ENCODE data around the gene SMYD3.
"Not testable (repeated sequence)": the region's sequence is repeated elsewhere in the genome, so short reads cannot be mapped to it uniquely, and the experiment has no call there.

SMYD3 gene

GRCh38 chr1:245957427-245957826, 549.7 kb downstream of the SMYD3 start:
- no peak for DNase-seq (ENCODE audit: low read depth in 2 of 2)

DNA sequence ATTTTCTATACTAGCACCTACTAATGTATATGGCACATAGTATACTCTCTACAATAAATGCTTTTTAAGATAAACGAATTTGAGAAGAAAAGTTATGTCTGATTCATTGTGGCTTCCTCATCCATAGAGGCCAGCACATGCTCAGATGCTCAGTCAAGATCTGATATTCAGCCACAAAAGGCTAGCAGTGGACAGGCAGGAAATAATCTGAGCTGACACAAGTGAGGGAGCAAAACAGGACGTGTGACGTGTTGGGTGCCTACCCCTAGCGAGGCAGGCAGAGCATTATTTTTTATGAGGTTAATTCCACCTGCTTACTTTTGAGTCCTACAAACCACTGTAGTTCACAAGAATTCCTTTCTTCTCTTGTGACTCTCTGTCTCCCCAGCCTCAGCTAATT, 550.9 kb downstream of the SMYD3 start:
- DNase-seq (ENCODE audit: low read depth in 2 of 2): peak in 1 of 2 donors; percentile 2

- DNase-seq (ENCODE audit: low read depth in 2 of 2): no peak
Observed at GRCh38 chr1:245953876-245954660, 553.0 kb downstream of the SMYD3 start.

DNA sequence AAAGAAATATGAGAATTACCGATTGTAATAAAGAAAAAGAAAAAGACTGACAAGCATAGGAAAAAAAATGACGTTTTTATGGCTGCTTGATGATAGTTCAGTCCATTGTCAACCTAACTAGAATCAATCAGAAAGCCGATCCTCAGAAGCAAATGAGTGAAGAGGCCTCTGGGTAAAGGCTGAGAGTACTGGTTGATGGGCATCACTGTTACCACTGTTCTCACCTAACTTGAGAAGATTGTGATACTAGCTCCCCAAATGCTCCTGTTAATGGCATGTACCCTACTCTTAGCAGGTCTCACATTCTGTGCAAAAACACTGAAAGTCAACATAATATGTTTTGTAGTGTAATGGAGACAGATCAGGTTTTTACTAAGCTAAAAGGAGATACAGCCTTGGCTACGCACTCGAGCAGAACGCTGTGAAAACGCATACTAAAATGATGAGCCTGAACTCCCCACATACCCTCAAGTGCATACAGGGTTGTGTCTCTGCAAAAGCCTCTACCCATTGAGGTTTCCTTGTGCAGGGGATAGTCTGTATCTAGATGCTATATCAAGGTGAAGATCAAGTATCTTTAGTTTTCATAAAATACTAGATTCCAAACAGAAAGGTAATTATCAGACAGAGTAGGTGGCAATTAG, 554.6 kb downstream of the SMYD3 start:
- no peak for DNase-seq (ENCODE audit: low read depth in 2 of 2)

GRCh38 chr1:245948786-245949185, 558.3 kb downstream of the SMYD3 start:
- DNase-seq (ENCODE audit: low read depth in 2 of 2): no peak

DNA sequence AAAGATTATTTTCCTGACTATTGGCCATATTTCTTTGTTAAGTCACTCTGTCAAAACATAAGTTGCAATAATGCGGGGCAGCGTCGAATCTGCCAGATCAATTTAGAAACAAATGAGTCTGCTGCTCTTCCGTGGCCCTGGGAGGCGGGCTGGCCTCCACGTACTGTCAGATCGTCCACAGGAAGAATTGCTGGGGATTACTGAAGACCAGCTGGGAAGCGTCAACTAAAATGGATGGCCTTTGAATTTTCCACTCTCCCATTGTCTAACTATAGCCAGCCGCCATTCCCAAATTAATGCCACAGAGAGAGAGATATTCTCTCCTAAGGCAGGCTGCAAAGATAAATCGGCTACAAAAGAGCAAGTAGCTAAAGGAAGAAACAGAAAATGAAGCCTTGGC, 560.2 kb downstream of the SMYD3 start:
- no peak for DNase-seq (ENCODE audit: low read depth in 2 of 2)

DNA sequence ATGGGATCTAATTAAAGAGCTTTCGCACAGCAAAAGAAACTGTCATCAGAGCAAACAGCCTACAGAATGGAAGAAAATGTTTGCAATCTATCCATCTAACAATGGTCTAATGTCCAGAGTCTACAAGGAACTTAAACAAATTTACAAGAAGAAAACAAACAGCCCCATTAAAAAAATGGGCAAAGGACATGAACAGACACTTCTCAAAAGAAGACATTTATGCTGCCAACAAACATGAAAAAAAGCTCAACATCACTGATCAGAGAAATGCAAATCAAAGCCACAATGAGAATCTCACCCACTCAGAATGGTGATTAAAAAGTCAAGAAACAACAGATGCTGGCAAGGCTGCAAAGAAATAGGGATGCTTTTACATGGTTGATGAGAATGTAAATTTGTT, 561.9 kb downstream of the SMYD3 start:
- not testable (repeated sequence) for DNase-seq (ENCODE audit: low read depth in 2 of 2)

DNA sequence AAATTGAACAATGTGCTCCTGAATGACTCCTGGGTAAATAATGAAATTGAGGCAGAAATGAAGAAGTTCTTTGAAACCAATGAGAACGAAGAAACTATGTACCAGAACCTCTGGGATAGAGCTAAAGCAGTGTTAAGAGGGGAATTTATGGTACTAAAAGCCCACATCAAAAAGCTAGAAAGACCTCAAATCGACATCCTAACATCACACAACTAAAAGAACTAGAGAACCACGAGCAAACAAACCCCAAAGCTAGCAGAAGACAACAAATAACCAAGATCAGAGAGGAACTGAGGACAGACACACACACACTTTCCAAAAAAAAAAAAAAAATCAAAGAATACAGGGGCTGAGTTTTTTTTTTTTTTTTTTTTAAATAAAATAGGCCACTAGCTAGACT, 564.2 kb downstream of the SMYD3 start:
- no peak for DNase-seq (ENCODE audit: low read depth in 2 of 2)

DNA sequence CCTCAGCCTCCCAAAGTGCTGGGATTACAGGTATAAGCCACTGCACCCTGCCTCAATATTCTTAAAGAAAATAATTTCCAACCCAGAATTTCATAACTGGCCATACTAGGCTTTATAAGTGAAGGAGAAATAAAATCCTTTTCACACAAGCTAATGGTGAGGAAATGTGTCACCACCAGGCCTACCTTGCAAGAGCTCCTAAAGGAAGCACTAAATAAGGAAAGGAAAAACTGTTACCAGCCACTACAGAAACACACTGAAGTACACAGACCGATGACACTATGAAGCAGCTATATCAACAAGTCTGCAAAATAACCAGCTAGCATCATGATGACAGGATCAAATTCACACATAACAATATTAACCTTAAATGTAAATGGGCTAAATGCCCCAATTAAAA, 565.3 kb downstream of the SMYD3 start:
- not testable (repeated sequence) for DNase-seq (ENCODE audit: low read depth in 2 of 2)

GRCh38 chr1:245939756-245940345, 567.2 kb downstream of the SMYD3 start:
- DNase-seq (ENCODE audit: low read depth in 2 of 2): no peak

GRCh38 chr1:245938046-245938435, 569.0 kb downstream of the SMYD3 start:
- no peak for DNase-seq (ENCODE audit: low read depth in 2 of 2)

DNA sequence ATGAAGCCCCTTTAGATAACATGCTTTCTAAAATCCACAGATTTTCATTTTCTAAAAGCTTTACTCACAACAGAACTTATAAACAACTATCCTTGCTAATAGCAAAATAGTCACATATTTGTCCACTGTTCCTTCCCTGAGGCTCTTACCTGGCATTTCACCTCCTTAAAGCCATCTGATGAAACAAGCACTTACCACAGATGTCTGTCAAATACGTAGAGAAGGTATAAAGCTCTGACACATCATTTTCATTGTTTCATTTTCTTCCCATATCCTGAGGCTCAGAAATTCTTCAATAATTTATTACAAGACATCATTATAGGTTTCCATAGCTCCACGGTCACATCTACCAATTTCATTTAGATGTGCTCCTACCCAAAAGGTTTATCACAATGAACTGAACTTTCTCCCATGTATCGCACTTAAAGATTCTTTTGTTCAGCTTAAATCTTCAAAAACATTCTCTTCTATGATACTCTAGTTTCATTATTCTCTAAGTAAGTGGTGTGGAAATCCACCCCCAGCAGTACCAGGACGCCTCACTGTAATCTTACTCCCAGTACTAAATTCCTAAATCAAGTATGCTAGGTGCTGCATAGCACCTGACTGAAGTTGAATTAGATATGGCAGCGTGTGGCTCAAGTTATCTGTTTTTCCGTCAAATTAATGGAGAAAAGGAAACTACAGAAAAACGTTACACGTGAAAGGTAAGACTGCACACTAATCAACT, 569.6 kb downstream of the SMYD3 start:
- DNase-seq (ENCODE audit: low read depth in 2 of 2): no peak

DNA sequence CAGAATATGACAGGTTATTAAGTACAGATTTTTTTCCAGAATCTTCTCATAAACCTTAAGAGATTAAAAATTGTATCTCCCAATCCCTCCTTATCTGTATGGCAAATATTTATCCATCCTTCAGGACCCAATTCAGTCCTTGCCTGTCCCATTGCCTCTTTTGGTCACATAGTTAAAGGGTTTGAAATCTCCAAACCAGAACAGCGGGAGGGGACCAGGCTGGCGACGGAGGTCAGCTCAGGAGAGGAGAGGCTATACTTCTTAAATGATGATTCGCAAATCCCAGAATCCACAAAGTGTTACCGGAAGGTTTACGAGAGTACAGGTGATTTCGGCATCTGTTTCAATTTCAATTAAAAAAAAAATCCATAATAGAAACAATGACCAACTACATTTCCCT, 572.7 kb downstream of the SMYD3 start:
- DNase-seq (ENCODE audit: low read depth in 2 of 2): no peak

- DNase-seq (ENCODE audit: low read depth in 2 of 2): no peak
Observed at GRCh38 chr1:245933431-245934045, 573.5 kb downstream of the SMYD3 start.

DNA sequence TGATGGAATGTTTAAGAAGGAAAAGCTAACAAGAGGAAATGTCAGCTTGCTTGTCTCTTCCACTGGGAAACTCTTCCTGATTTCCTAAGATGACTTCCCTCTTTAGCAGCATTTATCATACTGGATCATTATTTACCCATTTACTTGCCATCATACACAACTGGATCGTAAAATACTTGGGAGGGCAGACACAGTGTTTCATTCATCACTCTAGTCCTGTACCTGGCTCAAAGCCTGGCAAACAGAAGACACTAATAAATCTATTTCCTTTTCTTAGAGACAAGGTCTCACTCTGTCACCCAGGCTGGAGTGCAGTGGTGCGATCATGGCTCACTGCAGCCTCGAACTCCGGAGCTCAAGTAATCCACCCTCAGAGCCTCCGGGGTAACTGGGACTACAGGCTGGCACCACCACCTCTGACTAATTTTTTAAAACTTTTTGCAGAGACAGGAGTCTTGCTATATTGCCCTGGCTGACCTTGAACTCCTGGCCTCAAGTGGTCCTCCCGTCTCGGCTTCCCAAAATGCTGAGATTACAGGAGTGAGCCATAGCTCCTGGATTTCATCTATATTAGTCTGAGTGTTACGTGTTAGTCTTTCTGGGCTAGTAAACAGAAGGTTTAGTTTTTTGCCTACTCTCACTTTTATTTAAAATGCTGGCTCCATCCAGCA, 574.6 kb downstream of the SMYD3 start:
- no peak for DNase-seq (ENCODE audit: low read depth in 2 of 2)

- no peak for DNase-seq (ENCODE audit: low read depth in 2 of 2)
Observed at GRCh38 chr1:245931450-245931849, 575.6 kb downstream of the SMYD3 start.

DNA sequence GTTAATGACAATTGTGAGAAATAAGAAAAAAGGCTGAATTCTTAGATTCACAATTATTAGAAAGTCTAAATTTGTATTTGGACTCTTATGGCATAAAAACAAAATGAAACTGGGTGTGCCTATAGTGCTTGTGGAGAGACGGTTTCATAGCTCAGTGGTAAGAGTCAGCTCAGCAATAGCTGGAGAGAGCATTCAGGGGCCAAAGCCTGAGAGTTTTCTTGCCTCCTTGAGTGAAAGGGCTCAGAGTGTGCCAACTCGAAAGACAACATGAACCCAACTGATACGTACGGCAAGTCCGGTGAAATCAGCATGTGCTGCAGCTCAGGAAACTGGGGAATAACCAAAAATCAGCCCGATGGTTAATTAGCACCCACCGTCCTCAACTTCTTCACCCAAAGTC, 577.9 kb downstream of the SMYD3 start:
- DNase-seq (ENCODE audit: low read depth in 2 of 2): no peak

GRCh38 chr1:245926888-245927287, 580.2 kb downstream of the SMYD3 start:
- no peak for DNase-seq (ENCODE audit: low read depth in 2 of 2)

DNA sequence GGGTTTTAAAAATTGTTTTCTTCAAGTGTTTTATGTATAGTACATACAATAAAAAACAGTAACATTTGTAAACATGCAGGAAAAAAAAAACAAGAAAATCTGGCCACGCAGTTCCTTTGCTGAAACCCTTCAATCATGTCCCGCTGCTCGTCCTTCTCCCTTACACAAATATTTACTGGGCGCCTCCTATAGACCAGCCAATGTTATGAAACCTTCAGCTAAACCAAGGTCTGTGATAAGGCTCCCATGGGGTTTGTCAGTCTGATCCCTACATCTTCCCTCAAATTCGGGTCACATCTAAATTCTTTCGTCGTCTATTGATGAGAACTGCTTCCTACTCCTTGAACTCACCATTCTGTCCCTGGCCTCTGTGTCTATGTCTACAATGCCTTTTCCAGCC, 583.9 kb downstream of the SMYD3 start:
- no peak for DNase-seq (ENCODE audit: low read depth in 2 of 2)

- no peak for DNase-seq (ENCODE audit: low read depth in 2 of 2)
Observed at GRCh38 chr1:245921417-245921816, 585.7 kb downstream of the SMYD3 start.

- DNase-seq (ENCODE audit: low read depth in 2 of 2): no peak
Observed at GRCh38 chr1:245917403-245917802, 589.7 kb downstream of the SMYD3 start.
